Measurements from ENCODE around the gene LPIN3. TPM values are rescaled to one million over a fixed set of nuclear protein-coding genes. Genes with fewer than 3 reads are reported as not detected.

The LPIN3 gene
- total RNA-seq, 1 experiment from 2014 or later = 27.9 TPM

DNA sequence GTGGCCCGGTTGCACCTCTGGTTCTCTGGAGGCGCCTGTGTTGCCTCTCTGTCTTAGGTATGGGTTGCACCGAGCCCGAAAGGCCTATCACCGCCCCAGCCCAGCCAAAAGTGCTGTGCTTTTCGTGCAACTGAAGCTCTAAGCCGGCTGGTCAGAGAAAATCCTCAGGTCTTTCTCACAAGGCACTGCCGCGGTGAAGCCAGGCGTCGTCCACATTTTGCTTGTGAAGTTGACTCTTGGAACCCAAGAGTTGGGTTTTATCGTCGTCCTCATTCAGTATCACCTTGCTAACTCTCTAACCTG lies 26.7 kb downstream of the LPIN3 start:
- no peak for TF ChIP-seq CTCF (conservative IDR thresholded peaks at IDR 0.05; ENCODE audit: low read depth, low read length)
- no peak for TF ChIP-seq EZH2 (IDR thresholded peaks at IDR 0.05; ENCODE audit: low read length, unreplicated experiment)
- no peak for TF ChIP-seq EZH2phosphoT487 (IDR thresholded peaks at IDR 0.05; ENCODE audit: borderline replicate concordance, low read length)
- no peak overlapping the region for H3K4me2 ChIP-seq (ENCODE audit: low read length)
- no peaks in the 10 kb centered on the region for H3K9me2 ChIP-seq (replicated peaks; ENCODE audit: low read length)
- H3F3A ChIP-seq (ENCODE audit: low read length, unreplicated experiment) = no peaks in the 10 kb centered on the region
- no peaks in the 10 kb centered on the region for H3K36me3 ChIP-seq (ENCODE audit: low read depth, low read length)
- H3K79me2 ChIP-seq (ENCODE audit: low read length) = no peaks in the 10 kb centered on the region
- ChIA-PET POLR2A (ENCODE audit: unreplicated experiment) (no interaction called here), CTCF (no interaction called here)
- H4K20me1 ChIP-seq (ENCODE audit: low read length) = no peaks in the 10 kb centered on the region
- no peaks in the 10 kb centered on the region for H3K4me1 ChIP-seq (ENCODE audit: insufficient read depth, low read length)
- intact Hi-C loops (cut with micrococcal nuclease) = no loop called here
- H3K9me3 ChIP-seq (ENCODE audit: low read length) = no peaks in the 10 kb centered on the region
- no TSS peak for BruUV-seq (replicated peaks)
- no peak for DNase-seq
- ATAC-seq = no peak
- no peak overlapping the region for H3K27ac ChIP-seq (ENCODE audit: low read length)
- H2AFZ ChIP-seq (ENCODE audit: low read length) = no peak overlapping the region
- peaks cover 35% of the 10 kb centered on the region for H3K27me3 ChIP-seq (ENCODE audit: low read length)
- H3K9ac ChIP-seq (ENCODE audit: low read length) = no peak overlapping the region
- no peak overlapping the region for H3K4me3 ChIP-seq (ENCODE audit: low read length)

DNA sequence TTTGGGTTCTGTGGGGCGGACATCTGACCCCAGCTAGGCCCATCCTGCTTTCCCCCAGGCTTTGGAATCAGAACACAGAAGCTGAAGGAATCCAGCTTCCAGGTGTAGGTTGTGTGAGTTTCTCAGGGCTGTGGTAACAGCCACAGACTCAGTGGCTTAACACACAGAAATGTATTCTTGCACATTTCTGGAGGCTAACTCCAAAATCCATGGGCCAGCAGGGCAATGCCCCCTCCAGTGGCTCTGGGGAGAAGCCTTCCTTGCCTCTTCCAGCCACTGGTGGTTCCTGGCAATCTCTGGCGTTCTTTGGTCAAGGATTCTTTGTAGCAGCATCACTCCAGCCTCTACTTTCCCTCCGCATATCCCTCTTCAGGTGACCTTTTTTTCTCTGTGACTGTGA lies 27.3 kb downstream of the LPIN3 start:
- no peak overlapping the region for H3K9ac ChIP-seq (ENCODE audit: low read length)
- H2AFZ ChIP-seq (ENCODE audit: low read length) = no peak overlapping the region
- DNase-seq (no peak), ATAC-seq (no peak)
- no peaks in the 10 kb centered on the region for H3K36me3 ChIP-seq (ENCODE audit: low read depth, low read length)
- no peak overlapping the region for H3K4me2 ChIP-seq (ENCODE audit: low read length)
- H3K4me1 ChIP-seq (ENCODE audit: insufficient read depth, low read length) = no peaks in the 10 kb centered on the region
- POLR2A ChIA-PET (ENCODE audit: unreplicated experiment) = no interaction called here
- peaks cover 35% of the 10 kb centered on the region for H3K27me3 ChIP-seq (ENCODE audit: low read length)
- TF ChIP-seq EZH2 (IDR thresholded peaks at IDR 0.05; ENCODE audit: low read length, unreplicated experiment) (no peak), EZH2phosphoT487 (IDR thresholded peaks at IDR 0.05; ENCODE audit: borderline replicate concordance, low read length) (no peak), CTCF (conservative IDR thresholded peaks at IDR 0.05; ENCODE audit: low read depth, low read length) (no peak)
- H3K79me2 ChIP-seq (ENCODE audit: low read length) = no peaks in the 10 kb centered on the region
- no peaks in the 10 kb centered on the region for H3K9me2 ChIP-seq (replicated peaks; ENCODE audit: low read length)
- BruUV-seq (replicated peaks) = no TSS peak
- no peaks in the 10 kb centered on the region for H3F3A ChIP-seq (ENCODE audit: low read length, unreplicated experiment)
- no peak overlapping the region for H3K27ac ChIP-seq (ENCODE audit: low read length)
- no peak overlapping the region for H3K4me3 ChIP-seq (ENCODE audit: low read length)
- H4K20me1 ChIP-seq (ENCODE audit: low read length) = no peaks in the 10 kb centered on the region
- H3K9me3 ChIP-seq (ENCODE audit: low read length) = no peaks in the 10 kb centered on the region
- CTCF ChIA-PET = no interaction called here
- intact Hi-C loops (cut with micrococcal nuclease) = no loop called here

DNA sequence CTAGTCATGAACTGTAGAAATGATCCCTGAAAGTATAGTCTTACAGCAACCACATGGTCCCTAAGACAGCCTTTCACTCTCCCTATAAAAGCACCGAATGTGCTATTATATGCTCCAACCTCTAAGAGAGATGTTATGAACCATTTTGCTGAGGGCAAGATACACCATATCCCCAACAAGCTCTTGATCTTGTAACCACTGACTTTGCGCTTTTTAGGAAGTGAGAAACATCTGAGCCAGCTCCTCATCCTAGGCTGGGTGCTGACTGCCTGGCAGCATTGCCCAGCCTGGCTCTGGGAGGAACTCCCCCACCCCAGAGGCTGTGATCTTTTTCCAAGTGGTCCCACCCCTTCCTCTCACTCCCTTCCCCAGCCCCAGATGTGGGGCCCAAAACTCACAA lies 29.1 kb downstream of the LPIN3 start:
- no TSS peak for BruUV-seq (replicated peaks)
- H3F3A ChIP-seq (ENCODE audit: low read length, unreplicated experiment) = no peaks in the 10 kb centered on the region
- H2AFZ ChIP-seq (ENCODE audit: low read length) = no peak overlapping the region
- ChIA-PET CTCF (no interaction called here), POLR2A (ENCODE audit: unreplicated experiment) (no interaction called here)
- no peaks in the 10 kb centered on the region for H3K79me2 ChIP-seq (ENCODE audit: low read length)
- H3K27me3 ChIP-seq (ENCODE audit: low read length) = peaks cover 38% of the 10 kb centered on the region
- no peak for ATAC-seq
- H3K4me1 ChIP-seq (ENCODE audit: insufficient read depth, low read length) = no peaks in the 10 kb centered on the region
- no peak overlapping the region for H3K27ac ChIP-seq (ENCODE audit: low read length)
- no peaks in the 10 kb centered on the region for H3K36me3 ChIP-seq (ENCODE audit: low read depth, low read length)
- intact Hi-C loops (cut with micrococcal nuclease) = no loop called here
- H3K9ac ChIP-seq (ENCODE audit: low read length) = no peak overlapping the region
- no peaks in the 10 kb centered on the region for H3K9me2 ChIP-seq (replicated peaks; ENCODE audit: low read length)
- no peak overlapping the region for H3K4me2 ChIP-seq (ENCODE audit: low read length)
- H3K9me3 ChIP-seq (ENCODE audit: low read length) = no peaks in the 10 kb centered on the region
- no peak for DNase-seq
- no peak overlapping the region for H3K4me3 ChIP-seq (ENCODE audit: low read length)
- no peak for TF ChIP-seq EZH2phosphoT487 (IDR thresholded peaks at IDR 0.05; ENCODE audit: borderline replicate concordance, low read length)
- TF ChIP-seq CTCF (conservative IDR thresholded peaks at IDR 0.05; ENCODE audit: low read depth, low read length) = no peak
- TF ChIP-seq EZH2 (IDR thresholded peaks at IDR 0.05; ENCODE audit: low read length, unreplicated experiment) = no peak
- no peaks in the 10 kb centered on the region for H4K20me1 ChIP-seq (ENCODE audit: low read length)

Data from PC-3 (cell line).